ENCODE results near the gene AKR1C2. TPM values are rescaled to one million over a fixed set of nuclear protein-coding genes. Genes with fewer than 3 reads are reported as not detected.
"Not testable (repeated sequence)": the region's sequence is repeated elsewhere in the genome, so short reads cannot be mapped to it uniquely, and the experiment has no call there.

Gene AKR1C2
- total RNA-seq, 1 donor from 2014 or later, result 4.2 TPM

GRCh38 chr10:4992564-4992963, 11.1 kb downstream of the AKR1C2 start:
- H3K36me3 ChIP-seq (ENCODE audit: control insufficient read depth in 3 of 3, insufficient read depth in 3 of 3, low read length in 3 of 3); H3K9me3 ChIP-seq (ENCODE audit: control insufficient read depth in 3 of 3, low read length in 3 of 3); H3K4me1 ChIP-seq (ENCODE audit: control insufficient read depth in 3 of 3, insufficient read depth in 3 of 3, low read length in 3 of 3); H3K27ac ChIP-seq (ENCODE audit: low read depth, low read length); H3K4me3 ChIP-seq (ENCODE audit: low read length in 3 of 3); H3K27me3 ChIP-seq (ENCODE audit: control insufficient read depth in 3 of 3, insufficient read depth in 3 of 3, low read length in 3 of 3); H3K9ac ChIP-seq (ENCODE audit: low read depth in 1 of 3, low read length in 3 of 3): not testable (repeated sequence)

- H3K4me1 ChIP-seq (ENCODE audit: control insufficient read depth in 3 of 3, insufficient read depth in 3 of 3, low read length in 3 of 3); H3K9me3 ChIP-seq (ENCODE audit: control insufficient read depth in 3 of 3, low read length in 3 of 3); H3K4me3 ChIP-seq (ENCODE audit: low read length in 3 of 3); H3K36me3 ChIP-seq (ENCODE audit: control insufficient read depth in 3 of 3, insufficient read depth in 3 of 3, low read length in 3 of 3); H3K27ac ChIP-seq (ENCODE audit: low read depth, low read length); H3K9ac ChIP-seq (ENCODE audit: low read depth in 1 of 3, low read length in 3 of 3); H3K27me3 ChIP-seq (ENCODE audit: control insufficient read depth in 3 of 3, insufficient read depth in 3 of 3, low read length in 3 of 3): not testable (repeated sequence)
Observed at GRCh38 chr10:4991463-4991862, 12.2 kb downstream of the AKR1C2 start.

- Histone ChIP-seq H3K36me3 (ENCODE audit: control insufficient read depth in 3 of 3, insufficient read depth in 3 of 3, low read length in 3 of 3) (peaks cover 2 to 5% (median 2%) of the 10 kb centered on the region in 3 donors), H3K9me3 (ENCODE audit: control insufficient read depth in 3 of 3, low read length in 3 of 3) (no peaks in the 10 kb centered on the region), H3K27ac (ENCODE audit: low read depth, low read length) (no peak overlapping the region), H3K4me3 (ENCODE audit: low read length in 3 of 3) (no peak overlapping the region), H3K9ac (ENCODE audit: low read depth in 1 of 3, low read length in 3 of 3) (no peak overlapping the region), H3K27me3 (ENCODE audit: control insufficient read depth in 3 of 3, insufficient read depth in 3 of 3, low read length in 3 of 3) (no peaks in the 10 kb centered on the region), H3K4me1 (ENCODE audit: control insufficient read depth in 3 of 3, insufficient read depth in 3 of 3, low read length in 3 of 3) (peaks cover 0 to 1% (median 0%) of the 10 kb centered on the region in 3 donors)
Observed at GRCh38 chr10:4990217-4990616, 13.4 kb downstream of the AKR1C2 start.

GRCh38 chr10:4988000-4988641, 15.5 kb downstream of the AKR1C2 start:
- H3K4me1 ChIP-seq (ENCODE audit: control insufficient read depth in 3 of 3, insufficient read depth in 3 of 3, low read length in 3 of 3); H3K27ac ChIP-seq (ENCODE audit: low read depth, low read length); H3K9me3 ChIP-seq (ENCODE audit: control insufficient read depth in 3 of 3, low read length in 3 of 3); H3K27me3 ChIP-seq (ENCODE audit: control insufficient read depth in 3 of 3, insufficient read depth in 3 of 3, low read length in 3 of 3); H3K9ac ChIP-seq (ENCODE audit: low read depth in 1 of 3, low read length in 3 of 3); H3K4me3 ChIP-seq (ENCODE audit: low read length in 3 of 3); H3K36me3 ChIP-seq (ENCODE audit: control insufficient read depth in 3 of 3, insufficient read depth in 3 of 3, low read length in 3 of 3): not testable (repeated sequence)

- Histone ChIP-seq H3K4me3 (ENCODE audit: low read length in 3 of 3) (no peak overlapping the region), H3K9me3 (ENCODE audit: control insufficient read depth in 3 of 3, low read length in 3 of 3) (no peaks in the 10 kb centered on the region), H3K4me1 (ENCODE audit: control insufficient read depth in 3 of 3, insufficient read depth in 3 of 3, low read length in 3 of 3) (peaks cover 6 to 9% (median 6%) of the 10 kb centered on the region in 3 donors), H3K36me3 (ENCODE audit: control insufficient read depth in 3 of 3, insufficient read depth in 3 of 3, low read length in 3 of 3) (no peaks in the 10 kb centered on the region), H3K27ac (ENCODE audit: low read depth, low read length) (no peak overlapping the region), H3K9ac (ENCODE audit: low read depth in 1 of 3, low read length in 3 of 3) (no peak overlapping the region), H3K27me3 (ENCODE audit: control insufficient read depth in 3 of 3, insufficient read depth in 3 of 3, low read length in 3 of 3) (no peaks in the 10 kb centered on the region)
Observed at GRCh38 chr10:4984971-4985594, 18.6 kb downstream of the AKR1C2 start.

- Histone ChIP-seq H3K4me3 (ENCODE audit: low read length in 3 of 3) (no peak overlapping the region), H3K4me1 (ENCODE audit: control insufficient read depth in 3 of 3, insufficient read depth in 3 of 3, low read length in 3 of 3) (peaks cover 6 to 9% (median 6%) of the 10 kb centered on the region in 3 donors), H3K9ac (ENCODE audit: low read depth in 1 of 3, low read length in 3 of 3) (no peak overlapping the region), H3K27ac (ENCODE audit: low read depth, low read length) (no peak overlapping the region), H3K27me3 (ENCODE audit: control insufficient read depth in 3 of 3, insufficient read depth in 3 of 3, low read length in 3 of 3) (no peaks in the 10 kb centered on the region), H3K36me3 (ENCODE audit: control insufficient read depth in 3 of 3, insufficient read depth in 3 of 3, low read length in 3 of 3) (no peaks in the 10 kb centered on the region), H3K9me3 (ENCODE audit: control insufficient read depth in 3 of 3, low read length in 3 of 3) (no peaks in the 10 kb centered on the region)
Observed at GRCh38 chr10:4984223-4984622, 19.4 kb downstream of the AKR1C2 start.

- Histone ChIP-seq H3K4me3 (ENCODE audit: low read length in 3 of 3) (no peak overlapping the region), H3K27me3 (ENCODE audit: control insufficient read depth in 3 of 3, insufficient read depth in 3 of 3, low read length in 3 of 3) (no peaks in the 10 kb centered on the region), H3K9me3 (ENCODE audit: control insufficient read depth in 3 of 3, low read length in 3 of 3) (no peaks in the 10 kb centered on the region), H3K4me1 (ENCODE audit: control insufficient read depth in 3 of 3, insufficient read depth in 3 of 3, low read length in 3 of 3) (peaks cover 6 to 9% (median 6%) of the 10 kb centered on the region in 3 donors), H3K9ac (ENCODE audit: low read depth in 1 of 3, low read length in 3 of 3) (no peak overlapping the region), H3K27ac (ENCODE audit: low read depth, low read length) (no peak overlapping the region), H3K36me3 (ENCODE audit: control insufficient read depth in 3 of 3, insufficient read depth in 3 of 3, low read length in 3 of 3) (no peaks in the 10 kb centered on the region)
Observed at GRCh38 chr10:4983615-4984216, 19.9 kb downstream of the AKR1C2 start.

- no peaks in the 10 kb centered on the region for H3K27me3 ChIP-seq (ENCODE audit: control insufficient read depth in 3 of 3, insufficient read depth in 3 of 3, low read length in 3 of 3)
- H3K4me1 ChIP-seq (ENCODE audit: control insufficient read depth in 3 of 3, insufficient read depth in 3 of 3, low read length in 3 of 3), result peaks cover 6 to 9% (median 6%) of the 10 kb centered on the region in 3 donors
- no peaks in the 10 kb centered on the region for H3K36me3 ChIP-seq (ENCODE audit: control insufficient read depth in 3 of 3, insufficient read depth in 3 of 3, low read length in 3 of 3)
- H3K9ac ChIP-seq (ENCODE audit: low read depth in 1 of 3, low read length in 3 of 3), result no peak overlapping the region
- no peak overlapping the region for H3K27ac ChIP-seq (ENCODE audit: low read depth, low read length)
- no peaks in the 10 kb centered on the region for H3K9me3 ChIP-seq (ENCODE audit: control insufficient read depth in 3 of 3, low read length in 3 of 3)
- H3K4me3 ChIP-seq (ENCODE audit: low read length in 3 of 3), result no peak overlapping the region
Observed at GRCh38 chr10:4982764-4983226, 20.9 kb downstream of the AKR1C2 start.

GRCh38 chr10:4981722-4982471, 21.8 kb downstream of the AKR1C2 start:
- no peaks in the 10 kb centered on the region for H3K36me3 ChIP-seq (ENCODE audit: control insufficient read depth in 3 of 3, insufficient read depth in 3 of 3, low read length in 3 of 3)
- peak overlapping the region in 1 of 3 donors; percentile 35 for H3K4me3 ChIP-seq (ENCODE audit: low read length in 3 of 3)
- H3K9me3 ChIP-seq (ENCODE audit: control insufficient read depth in 3 of 3, low read length in 3 of 3), result no peaks in the 10 kb centered on the region
- no peaks in the 10 kb centered on the region for H3K27me3 ChIP-seq (ENCODE audit: control insufficient read depth in 3 of 3, insufficient read depth in 3 of 3, low read length in 3 of 3)
- H3K9ac ChIP-seq (ENCODE audit: low read depth in 1 of 3, low read length in 3 of 3), result peak overlapping the region in 1 of 3 donors; percentile 25
- H3K4me1 ChIP-seq (ENCODE audit: control insufficient read depth in 3 of 3, insufficient read depth in 3 of 3, low read length in 3 of 3), result peaks cover 6 to 9% (median 6%) of the 10 kb centered on the region in 3 donors
- H3K27ac ChIP-seq (ENCODE audit: low read depth, low read length), result no peak overlapping the region

GRCh38 chr10:4980793-4981192, 22.9 kb downstream of the AKR1C2 start:
- Histone ChIP-seq H3K27ac (ENCODE audit: low read depth, low read length) (no peak overlapping the region), H3K9me3 (ENCODE audit: control insufficient read depth in 3 of 3, low read length in 3 of 3) (no peaks in the 10 kb centered on the region), H3K4me3 (ENCODE audit: low read length in 3 of 3) (no peak overlapping the region), H3K4me1 (ENCODE audit: control insufficient read depth in 3 of 3, insufficient read depth in 3 of 3, low read length in 3 of 3) (peaks cover 6 to 9% (median 6%) of the 10 kb centered on the region in 3 donors), H3K27me3 (ENCODE audit: control insufficient read depth in 3 of 3, insufficient read depth in 3 of 3, low read length in 3 of 3) (no peaks in the 10 kb centered on the region), H3K9ac (ENCODE audit: low read depth in 1 of 3, low read length in 3 of 3) (no peak overlapping the region), H3K36me3 (ENCODE audit: control insufficient read depth in 3 of 3, insufficient read depth in 3 of 3, low read length in 3 of 3) (no peaks in the 10 kb centered on the region)

Data from skeletal muscle tissue (tissue), 4 donors.